Measurements from ENCODE around the gene PIEZO2.

The PIEZO2 gene

GRCh38 chr18:10843565-10843964 lies 305.8 kb downstream of the PIEZO2 start:
- DNase-seq (ENCODE audit: low read depth) = no peak

- no peak for DNase-seq (ENCODE audit: low read depth)
These were observed 306.5 kb downstream of the PIEZO2 start for GRCh38 chr18:10842861-10843260.

GRCh38 chr18:10842371-10842770 lies 307.0 kb downstream of the PIEZO2 start:
- DNase-seq (ENCODE audit: low read depth) = no peak

GRCh38 chr18:10841203-10841602 lies 308.2 kb downstream of the PIEZO2 start:
- DNase-seq (ENCODE audit: low read depth) = no peak

- DNase-seq (ENCODE audit: low read depth) = no peak
These were observed 308.6 kb downstream of the PIEZO2 start for GRCh38 chr18:10840743-10841142.

GRCh38 chr18:10839421-10839820 lies 309.9 kb downstream of the PIEZO2 start:
- no peak for DNase-seq (ENCODE audit: low read depth)

GRCh38 chr18:10838553-10838952 lies 310.8 kb downstream of the PIEZO2 start:
- DNase-seq (ENCODE audit: low read depth) = no peak

GRCh38 chr18:10834128-10834815 lies 315.1 kb downstream of the PIEZO2 start:
- no peak for DNase-seq (ENCODE audit: low read depth)

GRCh38 chr18:10833656-10834055 lies 315.7 kb downstream of the PIEZO2 start:
- DNase-seq (ENCODE audit: low read depth) = no peak

- DNase-seq (ENCODE audit: low read depth) = no peak
These were observed 323.0 kb downstream of the PIEZO2 start for GRCh38 chr18:10826400-10826799.

GRCh38 chr18:10822456-10822855 lies 326.9 kb downstream of the PIEZO2 start:
- no peak for DNase-seq (ENCODE audit: low read depth)

- DNase-seq (ENCODE audit: low read depth) = no peak
These were observed 328.7 kb downstream of the PIEZO2 start for GRCh38 chr18:10820681-10821080.

GRCh38 chr18:10814336-10814735 lies 335.0 kb downstream of the PIEZO2 start:
- DNase-seq (ENCODE audit: low read depth) = no peak

- no peak for DNase-seq (ENCODE audit: low read depth)
These were observed 343.7 kb downstream of the PIEZO2 start for GRCh38 chr18:10805587-10806118.

GRCh38 chr18:10804126-10804525 lies 345.2 kb downstream of the PIEZO2 start:
- DNase-seq (ENCODE audit: low read depth) = no peak

GRCh38 chr18:10798727-10799550 lies 350.4 kb downstream of the PIEZO2 start:
- no peak for DNase-seq (ENCODE audit: low read depth)

- DNase-seq (ENCODE audit: low read depth) = no peak
These were observed 351.5 kb downstream of the PIEZO2 start for GRCh38 chr18:10797896-10798295.

- no peak for DNase-seq (ENCODE audit: low read depth)
These were observed 354.6 kb downstream of the PIEZO2 start for GRCh38 chr18:10794771-10795170.

- DNase-seq (ENCODE audit: low read depth) = no peak
These were observed 355.5 kb downstream of the PIEZO2 start for GRCh38 chr18:10793730-10794370.

- no peak for DNase-seq (ENCODE audit: low read depth)
These were observed 357.2 kb downstream of the PIEZO2 start for GRCh38 chr18:10792181-10792580.

GRCh38 chr18:10791169-10791831 lies 358.1 kb downstream of the PIEZO2 start:
- DNase-seq (ENCODE audit: low read depth) = no peak

GRCh38 chr18:10789180-10789579 lies 360.2 kb downstream of the PIEZO2 start:
- no peak for DNase-seq (ENCODE audit: low read depth)

Data from HS-27A (cell line).